Trophoblast cell (in vitro differentiated cells and primary cell): ENCODE data around the gene NDUFS5.
A peak's percentile ranks its signal among the peaks of the same experiment; 100 is the strongest.

Experiments used
- DNase-seq, 2 donors: peaks; one replicate each; pipeline ENCODE4 v3.0.0-alpha.2; 2016
- H2AFZ ChIP-seq: 2 replicates; pipeline ENCODE4 v1.6.1; 2013; ENCODE audit warnings: low read length, moderate library complexity, mild to moderate bottlenecking; ENCODE audit not compliant: insufficient read depth, poor library complexity
- H2AK5ac ChIP-seq: 2 replicates; pipeline ENCODE4 v1.6.1; 2013; ENCODE audit warnings: mild to moderate bottlenecking, low read length
- H2BK120ac ChIP-seq: 2 replicates; pipeline ENCODE4 v1.6.1; 2013; ENCODE audit warnings: low read length, mild to moderate bottlenecking, moderate library complexity; ENCODE audit not compliant: insufficient read depth, poor library complexity
- H2BK12ac ChIP-seq: 2 replicates; pipeline ENCODE4 v1.6.1; 2013; ENCODE audit warnings: mild to moderate bottlenecking, low read length, moderate library complexity
- H2BK5ac ChIP-seq: 2 replicates; pipeline ENCODE4 v1.6.1; 2013; ENCODE audit warnings: low read length, low read depth, moderate library complexity, mild to moderate bottlenecking; ENCODE audit not compliant: poor library complexity
- H3K14ac ChIP-seq: 2 replicates; pipeline ENCODE4 v1.6.1; 2013; ENCODE audit warnings: mild to moderate bottlenecking, low read length
- H3K18ac ChIP-seq: 2 replicates; pipeline ENCODE4 v1.6.1; 2013; ENCODE audit warnings: mild to moderate bottlenecking, low read length
- H3K23ac ChIP-seq: 2 replicates; pipeline ENCODE4 v1.6.1; 2013; ENCODE audit warnings: low read length
- H3K27ac ChIP-seq: 2 replicates; pipeline ENCODE4 v1.5.1; 2013; ENCODE audit warnings: low read depth, mild to moderate bottlenecking, inconsistent platforms, low read length, moderate library complexity
- H3K27me3 ChIP-seq: 2 replicates; pipeline ENCODE4 v1.6.1; 2013; ENCODE audit warnings: inconsistent platforms, mild to moderate bottlenecking, low read length, moderate library complexity; ENCODE audit not compliant: insufficient read depth
- H3K36me3 ChIP-seq, 2 experiments: 1 replicate in 1 of 2; 2 replicates in 1 of 2; pipeline ENCODE4 v1.6.1; 2013; ENCODE audit warnings: low read length in 2 of 2, mild to moderate bottlenecking in 2 of 2, moderate library complexity in 1 of 2; ENCODE audit not compliant: insufficient read depth in 2 of 2, control insufficient read depth in 1 of 2
- H3K4ac ChIP-seq: 2 replicates; pipeline ENCODE4 v1.6.1; 2013; ENCODE audit warnings: low read depth, mild to moderate bottlenecking, low read length, moderate library complexity
- H3K4me1 ChIP-seq, 2 experiments: 1 replicate in 1 of 2; 2 replicates in 1 of 2; pipeline ENCODE4 v1.6.1; 2013; ENCODE audit warnings: low read length in 2 of 2, mild to moderate bottlenecking in 2 of 2, moderate library complexity in 1 of 2; ENCODE audit not compliant: insufficient read depth in 2 of 2, control insufficient read depth in 1 of 2
- H3K4me2 ChIP-seq: 2 replicates; pipeline ENCODE4 v1.6.1; 2013; ENCODE audit warnings: inconsistent platforms, mild to moderate bottlenecking, low read length, moderate library complexity
- H3K4me3 ChIP-seq: 2 replicates; pipeline ENCODE4 v1.5.1; 2013; ENCODE audit warnings: mild to moderate bottlenecking, low read depth, low read length, inconsistent platforms
- H3K79me1 ChIP-seq: one replicate; pipeline ENCODE4 v1.6.1; 2013; ENCODE audit warnings: low read length
- H3K79me2 ChIP-seq: 2 replicates; pipeline ENCODE4 v1.6.1; 2013; ENCODE audit warnings: low read length, mild to moderate bottlenecking; ENCODE audit not compliant: control insufficient read depth, insufficient read depth, poor library complexity
- H3K9ac ChIP-seq: 2 replicates; pipeline ENCODE4 v1.6.1; 2013; ENCODE audit warnings: mild to moderate bottlenecking, low read length
- H3K9me3 ChIP-seq: 2 replicates; pipeline ENCODE4 v1.6.1; 2013; ENCODE audit warnings: low read depth, mild to moderate bottlenecking, control low read depth, inconsistent platforms, low read length; ENCODE audit not compliant: insufficient read depth
- H4K12ac ChIP-seq: 2 replicates; pipeline ENCODE4 v1.6.1; 2013; ENCODE audit warnings: low read depth, mild to moderate bottlenecking, low read length, moderate library complexity
- H4K8ac ChIP-seq: 2 replicates; pipeline ENCODE4 v1.6.1; 2013; ENCODE audit warnings: low read depth, mild to moderate bottlenecking, low read length, moderate library complexity
- H4K91ac ChIP-seq: one replicate; pipeline ENCODE4 v1.6.1; 2013; ENCODE audit warnings: low read depth, mild to moderate bottlenecking, low read length, moderate library complexity
- WGBS: extraction: QIAGEN DNeasy Blood & Tissue Kit; methylation state at CpG from one replicate; pipeline ENCODE4 v1.1.7; 2013; ENCODE audit warnings: missing lambda C conversion rate; ENCODE audit not compliant: insufficient read length, insufficient coverage; ENCODE audit errors: extremely low coverage; 5-methylcytosine and 5-hydroxymethylcytosine counted together

NDUFS5 gene

DNA sequence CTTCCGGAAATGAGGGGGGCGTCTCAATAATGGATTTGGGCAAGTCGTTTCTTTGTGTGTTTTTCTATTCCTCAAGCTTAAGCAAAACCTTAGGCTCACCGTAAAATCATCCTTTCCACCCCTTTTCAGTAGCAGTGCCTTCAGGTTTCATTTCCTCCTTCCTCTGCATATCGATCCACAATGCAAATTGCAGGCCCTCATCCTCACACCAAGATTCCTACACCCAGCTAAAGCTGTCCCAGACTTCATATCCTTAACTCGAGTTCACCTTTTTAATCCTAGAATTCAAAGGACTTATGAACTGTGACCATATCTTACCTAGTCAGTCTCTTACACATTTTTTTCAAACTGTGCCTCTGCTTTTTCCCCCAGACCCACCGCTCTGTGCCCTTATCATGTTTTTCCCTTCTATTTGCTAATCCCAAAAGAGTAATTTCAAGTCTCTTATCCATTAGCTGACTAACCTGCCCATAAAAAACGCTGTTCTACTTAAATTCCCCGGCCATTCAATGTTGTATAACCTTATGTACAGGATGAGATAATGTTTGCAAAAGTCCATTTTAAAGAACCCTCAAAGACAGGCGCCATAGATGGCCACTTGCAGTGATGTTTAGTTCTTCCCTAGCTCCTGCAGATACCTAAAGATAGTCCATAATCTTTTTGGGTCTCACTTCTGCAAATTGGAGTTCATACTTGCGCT is 33.6 kb upstream of the NDUFS5 start:
- H3K18ac ChIP-seq = no peak overlapping the region
- peak overlapping the region; percentile 82 for H3K9ac ChIP-seq
- no peak overlapping the region for H2BK120ac ChIP-seq
- no CpG with 5 or more reads among the region's 11 CpGs for WGBS
- H2AFZ ChIP-seq = no peak overlapping the region
- peaks cover 8 to 12% of the 10 kb centered on the region in 2 experiments for H3K36me3 ChIP-seq
- peaks cover 9% of the 10 kb centered on the region for H3K79me1 ChIP-seq
- H3K4me2 ChIP-seq = peak overlapping the region; percentile 96
- no peak overlapping the region for H4K8ac ChIP-seq
- peak overlapping the region; percentile 75 for H3K4ac ChIP-seq
- H3K27me3 ChIP-seq = no peaks in the 10 kb centered on the region
- H2BK5ac ChIP-seq = no peak overlapping the region
- H3K79me2 ChIP-seq = peaks cover 16% of the 10 kb centered on the region
- no peak overlapping the region for H4K91ac ChIP-seq
- H3K23ac ChIP-seq = peak overlapping the region; percentile 49
- peaks cover 0 to 2% of the 10 kb centered on the region in 2 experiments for H3K4me1 ChIP-seq
- H4K12ac ChIP-seq = no peak overlapping the region
- no peak overlapping the region for H2AK5ac ChIP-seq
- H3K14ac ChIP-seq = no peak overlapping the region
- no peaks in the 10 kb centered on the region for H3K9me3 ChIP-seq
- H3K27ac ChIP-seq = no peak overlapping the region
- no peak overlapping the region for H2BK12ac ChIP-seq
- DNase-seq = peak in 1 of 2 donors; percentile 22
- H3K4me3 ChIP-seq = peak overlapping the region; percentile 66

- no peak overlapping the region for H3K4me3 ChIP-seq
- H2BK12ac ChIP-seq = no peak overlapping the region
- no peak overlapping the region for H2BK120ac ChIP-seq
- no peak overlapping the region for H2AK5ac ChIP-seq
- H3K18ac ChIP-seq = no peak overlapping the region
- no peak overlapping the region for H3K23ac ChIP-seq
- peaks cover 0 to 2% of the 10 kb centered on the region in 2 experiments for H3K4me1 ChIP-seq
- no peak overlapping the region for H4K91ac ChIP-seq
- no peak overlapping the region for H3K14ac ChIP-seq
- no peak overlapping the region for H3K4me2 ChIP-seq
- H3K9ac ChIP-seq = no peak overlapping the region
- no peak overlapping the region for H3K27ac ChIP-seq
- H2AFZ ChIP-seq = no peak overlapping the region
- H3K9me3 ChIP-seq = no peaks in the 10 kb centered on the region
- H4K8ac ChIP-seq = no peak overlapping the region
- no peaks in the 10 kb centered on the region for H3K27me3 ChIP-seq
- no peak overlapping the region for H4K12ac ChIP-seq
- peaks cover 9% of the 10 kb centered on the region for H3K79me1 ChIP-seq
- H3K36me3 ChIP-seq = peaks cover 10 to 20% of the 10 kb centered on the region in 2 experiments
- H3K4ac ChIP-seq = peak overlapping the region; percentile 78
- no CpG with 5 or more reads among the region's 5 CpGs for WGBS
- peaks cover 16% of the 10 kb centered on the region for H3K79me2 ChIP-seq
- peak; percentile 14 to 49 for DNase-seq
- no peak overlapping the region for H2BK5ac ChIP-seq
Observed at GRCh38 chr1:38994196-38994595, 32.0 kb upstream of the NDUFS5 start.

- Histone ChIP-seq H3K27me3 (no peaks in the 10 kb centered on the region), H3K9me3 (no peaks in the 10 kb centered on the region), H3K4me3 (no peak overlapping the region), H3K18ac (no peak overlapping the region), H4K12ac (no peak overlapping the region), H3K4me1 (peaks cover 0 to 2% of the 10 kb centered on the region in 2 experiments), H3K27ac (no peak overlapping the region), H3K23ac (no peak overlapping the region), H3K79me2 (peaks cover 8% of the 10 kb centered on the region), H2AK5ac (no peak overlapping the region), H3K36me3 (peaks cover 27 to 46% of the 10 kb centered on the region in 2 experiments), H3K14ac (no peak overlapping the region), H3K4me2 (no peak overlapping the region), H4K91ac (no peak overlapping the region), H3K4ac (peak overlapping the region; percentile 70), H2AFZ (no peak overlapping the region), H2BK5ac (no peak overlapping the region), H4K8ac (no peak overlapping the region), H2BK12ac (no peak overlapping the region), H3K9ac (no peak overlapping the region), H2BK120ac (no peak overlapping the region), H3K79me1 (no peaks in the 10 kb centered on the region)
- WGBS = no CpG with 5 or more reads among the region's 4 CpGs
- no peak for DNase-seq
Observed at GRCh38 chr1:38997034-38997900, 28.9 kb upstream of the NDUFS5 start.

DNA sequence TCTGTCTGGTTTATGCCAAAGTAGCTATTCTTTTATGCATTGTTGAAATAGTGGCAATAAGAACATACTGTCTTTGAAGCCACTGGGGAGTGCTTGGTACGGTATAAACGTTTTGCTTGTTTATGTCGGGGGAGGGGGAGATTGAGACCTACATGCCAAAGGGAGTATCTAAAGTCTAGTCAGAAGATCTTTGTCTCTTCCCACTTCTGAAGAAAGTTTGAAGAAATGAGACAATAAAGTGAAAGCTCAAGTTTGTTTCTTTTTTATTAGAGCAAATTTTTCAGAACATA is 28.3 kb upstream of the NDUFS5 start:
- peaks cover 0 to 2% of the 10 kb centered on the region in 2 experiments for H3K4me1 ChIP-seq
- peaks cover 5% of the 10 kb centered on the region for H3K79me2 ChIP-seq
- no peak overlapping the region for H3K18ac ChIP-seq
- H4K8ac ChIP-seq = no peak overlapping the region
- H3K36me3 ChIP-seq = peaks cover 31 to 49% of the 10 kb centered on the region in 2 experiments
- no peak overlapping the region for H3K23ac ChIP-seq
- no peaks in the 10 kb centered on the region for H3K27me3 ChIP-seq
- no peak overlapping the region for H3K9ac ChIP-seq
- no peaks in the 10 kb centered on the region for H3K9me3 ChIP-seq
- H2AK5ac ChIP-seq = no peak overlapping the region
- H4K12ac ChIP-seq = no peak overlapping the region
- H2BK120ac ChIP-seq = no peak overlapping the region
- no peak overlapping the region for H2AFZ ChIP-seq
- H3K14ac ChIP-seq = no peak overlapping the region
- no CpG with 5 or more reads among the region's 3 CpGs for WGBS
- no peak overlapping the region for H3K4me2 ChIP-seq
- no peak overlapping the region for H2BK12ac ChIP-seq
- H4K91ac ChIP-seq = no peak overlapping the region
- H3K27ac ChIP-seq = no peak overlapping the region
- no peak overlapping the region for H2BK5ac ChIP-seq
- H3K79me1 ChIP-seq = no peaks in the 10 kb centered on the region
- no peak for DNase-seq
- H3K4ac ChIP-seq = no peak overlapping the region
- H3K4me3 ChIP-seq = no peak overlapping the region
